IMR-90 (cell line): ENCODE data around the gene S100A13.

Experiments
- CTCF ChIP-seq: conservative IDR thresholded peaks from 2 replicates; pipeline ENCODE4 v1.5.1; 2012; ENCODE audit warnings: mild to moderate bottlenecking, low read depth, low read length, improper control_type of control experiment
- POLR2A ChIP-seq: IDR thresholded peaks from 2 replicates; pipeline ENCODE4 v1.6.1; 2012; ENCODE audit warnings: mild to moderate bottlenecking, low read depth, low read length
- SMC3 ChIP-seq: fragments of 150-350 bp; IDR thresholded peaks from 2 replicates; pipeline ENCODE4 v1.6.1; 2016; ENCODE audit warnings: low read depth, mild to moderate bottlenecking, antibody characterized with exemption, low read length, moderate library complexity
- TF ChIP-seq, protein P1 (sequence below): fragments of 150-350 bp; IDR thresholded peaks from 2 replicates; pipeline ENCODE4 v1.6.1; 2017; ENCODE audit warnings: mild to moderate bottlenecking, antibody characterized with exemption, low read length, low read depth

GRCh38 chr1:153569465-153569864 is 57.8 kb downstream of the S100A13 start:
- TF ChIP-seq CTCF (no peak), SMC3 (no peak), POLR2A (no peak)
- TF ChIP-seq, protein P1, sequence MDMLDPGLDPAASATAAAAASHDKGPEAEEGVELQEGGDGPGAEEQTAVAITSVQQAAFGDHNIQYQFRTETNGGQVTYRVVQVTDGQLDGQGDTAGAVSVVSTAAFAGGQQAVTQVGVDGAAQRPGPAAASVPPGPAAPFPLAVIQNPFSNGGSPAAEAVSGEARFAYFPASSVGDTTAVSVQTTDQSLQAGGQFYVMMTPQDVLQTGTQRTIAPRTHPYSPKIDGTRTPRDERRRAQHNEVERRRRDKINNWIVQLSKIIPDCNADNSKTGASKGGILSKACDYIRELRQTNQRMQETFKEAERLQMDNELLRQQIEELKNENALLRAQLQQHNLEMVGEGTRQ = no peak
